ENCODE measurements around the gene IL36B. TPM values are rescaled to one million over a fixed set of nuclear protein-coding genes. Genes with fewer than 3 reads are reported as not detected.

IL36B gene
- total RNA-seq, 1 experiment from 2014 or later, result not detected

DNA sequence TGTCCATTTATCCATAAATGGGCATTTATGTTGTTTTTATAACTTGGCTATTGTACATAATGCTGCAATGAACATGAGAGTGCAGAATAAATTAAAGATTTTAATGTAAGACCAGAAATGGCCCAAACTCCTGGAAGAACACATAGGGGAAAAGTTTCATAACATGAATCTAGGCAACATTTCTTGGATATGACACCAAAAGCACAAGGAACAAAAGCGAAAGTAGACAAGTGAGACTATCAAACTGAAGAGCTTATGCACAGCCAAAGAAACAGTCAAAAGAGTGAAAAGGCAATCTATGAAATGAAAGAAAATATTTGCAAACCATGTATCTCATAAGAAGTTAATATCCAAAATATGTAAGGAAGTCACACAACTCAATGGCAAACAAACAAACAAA is 41.6 kb downstream of the IL36B start:
- DNase-seq (ENCODE audit: low read depth), result no peak

DNA sequence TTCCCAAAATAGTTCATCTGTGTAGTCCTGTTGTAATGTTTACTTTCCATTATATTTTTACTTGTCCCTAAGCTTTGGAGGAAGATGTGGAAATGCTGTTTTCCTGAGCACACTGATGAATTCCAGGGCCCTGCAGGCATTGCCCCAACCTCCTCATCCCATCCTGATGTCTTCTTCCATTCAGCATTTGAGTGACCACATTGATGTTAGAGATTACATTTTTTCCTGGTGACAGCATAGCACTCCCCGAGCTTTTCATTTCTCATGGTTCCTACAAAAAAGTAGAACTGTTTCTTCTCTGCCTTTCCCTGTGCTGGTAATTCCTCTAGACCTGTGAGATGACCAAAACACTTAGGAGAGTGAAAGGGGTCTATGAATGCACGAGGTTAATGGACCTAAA is 42.6 kb downstream of the IL36B start:
- DNase-seq (ENCODE audit: low read depth), result peak; percentile 8

DNA sequence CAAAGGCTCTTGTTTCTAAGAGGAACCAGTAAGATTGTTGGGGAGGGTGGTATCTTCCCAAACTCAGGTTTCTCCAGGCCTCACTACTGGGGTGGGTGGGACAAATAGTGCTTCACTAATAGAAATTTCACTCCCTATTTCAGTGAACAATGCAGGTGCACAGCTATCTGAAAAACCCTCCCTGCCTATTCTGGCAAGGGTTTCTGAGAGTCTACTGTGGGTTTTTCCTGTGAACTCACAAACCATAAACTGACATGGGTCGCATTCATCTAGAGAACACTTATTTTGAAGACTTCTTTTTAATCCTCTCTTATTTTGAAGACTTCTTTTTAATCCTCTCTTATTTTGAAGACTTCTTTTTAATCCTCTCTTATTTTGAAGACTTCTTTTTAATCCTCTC is 43.0 kb downstream of the IL36B start:
- DNase-seq (ENCODE audit: low read depth), result no peak

- no peak for DNase-seq (ENCODE audit: low read depth)
Measured at GRCh38 chr2:113007250-113007649, 45.4 kb downstream of the IL36B start.

GRCh38 chr2:113005030-113005509 is 47.6 kb downstream of the IL36B start, which contains the start of gene IL36A:
Gene IL36A (plus strand): TSS chr2:113005459. CDS start chr2:113005872, 413 bp downstream.
- no peak for DNase-seq (ENCODE audit: low read depth)

- no peak for DNase-seq (ENCODE audit: low read depth)
Measured at GRCh38 chr2:113002677-113003076, 50.0 kb downstream of the IL36B start.

- DNase-seq (ENCODE audit: low read depth), result no peak
Measured at GRCh38 chr2:113000436-113000835, 52.2 kb downstream of the IL36B start.

DNA sequence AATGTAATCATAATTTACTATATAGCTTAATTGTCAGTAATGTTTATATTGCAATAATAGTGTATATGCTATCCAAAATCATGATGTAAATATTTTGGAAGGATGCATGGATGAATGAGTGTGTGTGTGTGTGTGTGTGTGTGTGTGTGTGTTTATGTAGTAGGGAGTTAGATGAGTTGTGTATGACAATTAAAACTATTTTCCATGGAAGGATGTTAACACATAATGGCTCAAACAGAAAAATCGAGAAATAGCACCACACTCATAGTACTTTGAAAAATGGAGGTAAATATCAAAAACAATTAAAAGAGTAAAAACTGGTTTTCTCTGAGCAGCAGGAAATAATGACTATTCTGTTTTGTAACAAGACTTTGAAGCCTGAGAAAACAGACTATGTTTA is 55.5 kb downstream of the IL36B start:
- no peak for DNase-seq (ENCODE audit: low read depth)

GRCh38 chr2:112996635-112997034 is 56.0 kb downstream of the IL36B start:
- no peak for DNase-seq (ENCODE audit: low read depth)

DNA sequence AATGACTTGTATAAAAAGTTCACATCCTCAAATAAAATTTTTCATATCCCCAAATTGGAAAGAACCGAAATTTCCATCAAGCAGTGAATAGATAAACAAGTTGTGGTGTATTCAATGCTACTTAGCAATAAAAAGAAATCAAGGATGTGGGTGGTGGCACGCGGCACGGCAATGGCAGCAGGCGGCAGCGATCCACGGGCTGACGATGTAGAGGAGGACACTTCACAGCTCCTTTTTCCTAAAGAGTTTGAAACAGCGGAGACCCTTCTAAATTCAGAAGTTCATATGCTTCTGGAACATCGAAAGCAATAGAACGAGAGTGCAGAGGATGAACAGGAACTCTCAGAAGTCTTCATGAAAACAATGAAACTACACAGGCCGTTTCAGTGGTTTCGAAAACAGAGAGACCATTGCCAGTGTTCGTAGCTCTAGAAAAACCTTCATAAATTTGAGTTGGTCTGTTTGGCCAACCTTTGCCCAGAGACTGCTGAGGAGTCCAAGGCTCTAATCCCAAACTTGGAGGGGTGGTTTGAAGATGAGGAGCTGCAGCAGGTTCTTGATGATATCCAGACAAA is 57.2 kb downstream of the IL36B start:
- DNase-seq (ENCODE audit: low read depth), result no peak

DNA sequence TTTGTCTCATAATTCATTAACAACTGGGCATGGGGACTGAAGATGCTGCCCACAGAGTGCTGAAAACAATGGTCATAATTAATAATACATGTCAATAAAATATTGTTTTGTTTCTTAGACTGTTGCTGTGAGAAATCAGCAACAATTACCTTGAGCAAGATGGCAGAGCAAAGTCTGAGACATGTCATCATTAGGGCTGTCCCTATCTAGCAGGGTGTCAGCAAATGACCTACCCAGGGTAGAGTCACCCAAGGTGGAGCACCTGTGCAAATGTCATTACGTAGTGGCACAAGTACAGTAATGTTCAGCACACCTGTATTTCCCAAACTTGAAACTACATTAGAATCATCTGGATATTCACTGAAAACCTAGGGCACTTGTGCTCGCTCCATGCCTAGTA is 58.0 kb downstream of the IL36B start:
- no peak for DNase-seq (ENCODE audit: low read depth)

DNA sequence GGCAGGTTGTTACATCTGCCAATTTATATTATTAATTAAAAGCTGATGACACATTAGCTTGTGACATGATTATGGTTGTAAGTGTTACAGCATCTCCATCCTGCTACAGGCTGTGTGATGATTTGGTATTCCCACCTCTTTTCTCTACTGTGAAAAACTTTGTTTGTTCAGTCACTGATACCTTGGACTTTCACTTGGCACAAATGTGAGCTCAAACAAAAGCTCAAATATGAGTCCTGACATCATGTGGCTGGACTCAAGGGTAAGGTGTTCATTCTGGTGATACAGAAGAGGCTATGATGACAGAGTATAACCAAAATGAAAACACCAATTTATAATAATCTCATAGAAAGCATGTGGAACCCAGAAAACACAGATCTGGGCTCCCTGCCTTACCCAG is 58.8 kb downstream of the IL36B start:
- no peak for DNase-seq (ENCODE audit: low read depth)

GRCh38 chr2:112989611-112990010 is 63.1 kb downstream of the IL36B start:
- no peak for DNase-seq (ENCODE audit: low read depth)

DNA sequence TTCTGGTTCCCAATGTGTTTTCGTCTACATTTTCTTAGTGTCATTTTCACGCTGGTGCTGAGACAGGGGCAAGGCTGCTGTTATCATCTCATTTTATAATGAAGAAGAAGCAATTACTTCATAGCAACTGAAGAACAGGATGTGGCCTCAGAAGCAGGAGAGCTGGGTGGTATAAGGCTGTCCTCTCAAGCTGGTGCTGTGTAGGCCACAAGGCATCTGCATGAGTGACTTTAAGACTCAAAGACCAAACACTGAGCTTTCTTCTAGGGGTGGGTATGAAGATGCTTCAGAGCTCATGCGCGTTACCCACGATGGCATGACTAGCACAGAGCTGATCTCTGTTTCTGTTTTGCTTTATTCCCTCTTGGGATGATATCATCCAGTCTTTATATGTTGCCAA is 67.6 kb downstream of the IL36B start:
- DNase-seq (ENCODE audit: low read depth), result no peak

DNA sequence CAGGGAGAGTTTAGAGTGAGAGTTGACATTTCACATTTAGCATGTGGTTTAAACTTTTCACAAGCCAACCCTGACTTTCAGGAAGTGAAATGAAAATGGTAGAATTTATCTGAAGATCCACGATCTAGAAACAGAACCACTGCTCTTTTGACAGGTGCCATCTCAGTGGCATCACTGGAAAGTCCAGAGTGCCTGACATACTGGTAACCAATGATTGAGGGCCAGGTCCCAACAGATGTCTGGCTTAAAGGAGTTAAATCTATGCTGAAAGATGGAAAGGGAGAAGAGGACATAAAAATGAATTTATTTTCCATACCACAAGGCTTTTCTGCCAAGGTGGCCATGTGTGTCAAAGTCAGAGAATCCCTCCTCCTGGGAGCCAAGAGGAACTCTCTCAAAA is 72.1 kb downstream of the IL36B start:
- DNase-seq (ENCODE audit: low read depth), result no peak

- no peak for DNase-seq (ENCODE audit: low read depth)
Measured at GRCh38 chr2:112979731-112980130, 72.9 kb downstream of the IL36B start.

GRCh38 chr2:112977559-112978056 is 75.1 kb downstream of the IL36B start, which contains the start of gene IL36G:
Gene IL36G (plus strand): TSS chr2:112978006. CDS start chr2:112978639, 633 bp downstream.
- no peak for DNase-seq (ENCODE audit: low read depth)

Other genes starting within 250 kb of the IL36B start
- gene IL1B, start 216.1 kb downstream of the IL36B start, total RNA-seq (2014; rRNA removed; shearing (Covaris generic)), result 12.4 and 13.5 TPM in 2 replicates
- gene IL37, start 141.7 kb downstream of the IL36B start, total RNA-seq (2014; rRNA removed; shearing (Covaris generic)), result not detected in 2 replicates
- 0.80 TPM in 1 of 2 replicates, not detected in the other for gene IL36G, start 74.9 kb downstream of the IL36B start, total RNA-seq (2014; rRNA removed; shearing (Covaris generic))
- not detected in 2 replicates for gene IL36A, start 47.4 kb downstream of the IL36B start, total RNA-seq (2014; rRNA removed; shearing (Covaris generic))
- not detected in 2 replicates for gene IL36RN, start 6.3 kb upstream of the IL36B start, total RNA-seq (2014; rRNA removed; shearing (Covaris generic))
- gene IL1F10, start 15.1 kb upstream of the IL36B start, total RNA-seq (2014; rRNA removed; shearing (Covaris generic)), result not detected in 2 replicates
- gene IL1RN, start 74.7 kb upstream of the IL36B start, total RNA-seq (2014; rRNA removed; shearing (Covaris generic)), result not detected in 2 replicates
- 7.5 and 13.3 TPM in 2 replicates for gene PSD4, start 121.1 kb upstream of the IL36B start, total RNA-seq (2014; rRNA removed; shearing (Covaris generic))
- 0.17 and 0.57 TPM in 2 replicates for gene PAX8, start 226.1 kb upstream of the IL36B start, total RNA-seq (2014; rRNA removed; shearing (Covaris generic))